IMR-90 (cell line): ENCODE data around the gene NKD1. TPM values are rescaled to one million over a fixed set of nuclear protein-coding genes. Genes with fewer than 3 reads are reported as not detected.

Experiments used
- ATAC-seq: fragments of 200-7000 bp; cut with Tn5 transposase; 2 replicates; pipeline ENCODE4 v1.9.1; 2020; ENCODE audit warnings: low read depth, mild to moderate bottlenecking, moderate library complexity
- BruUV-seq: library from RNA; stranded (reverse); fragments of 400-500 nt; replicated peaks from 2 replicates; lab custom pipeline; 2021; lab: Mats Ljungman, UMichigan
- CTCF ChIA-PET: fragments of 300-600 bp; formaldehyde crosslinking; extraction: SDS; loops from one replicate; lab custom pipeline; 2021; ENCODE audit warnings: antibody characterized with exemption; lab: Yijun Ruan, JAX
- POLR2A ChIA-PET: fragments of 300-600 bp; sonication (Branson Sonifier 250); formaldehyde crosslinking; loops from one replicate; lab custom pipeline; 2022; ENCODE audit warnings: antibody characterized with exemption; ENCODE audit not compliant: unreplicated experiment; lab: Charles Lee
- DNase-seq: peaks from one replicate; pipeline ENCODE4 v3.0.0; 2013
- H2AFZ ChIP-seq: replicated peaks from 2 replicates; pipeline ENCODE3; 2013; ENCODE audit warnings: low read length, mild to moderate bottlenecking; ENCODE audit not compliant: poor library complexity
- H2AK5ac ChIP-seq: 2 replicates; pipeline ENCODE4 v1.6.1; 2013; ENCODE audit warnings: low read depth, low read length, inconsistent platforms
- H2AK9ac ChIP-seq: replicated peaks from 2 replicates; pipeline ENCODE3; 2013; ENCODE audit warnings: mild to moderate bottlenecking, low read depth, low read length, moderate library complexity; ENCODE audit not compliant: poor library complexity
- H2BK120ac ChIP-seq: 2 replicates; pipeline ENCODE4 v1.6.1; 2013; ENCODE audit warnings: low read depth, low read length, inconsistent platforms
- H2BK15ac ChIP-seq: 3 replicates; pipeline ENCODE4 v1.6.1; 2013; ENCODE audit warnings: low read depth, low read length, inconsistent platforms
- H2BK20ac ChIP-seq: 2 replicates; pipeline ENCODE4 v1.6.1; 2013; ENCODE audit warnings: low read depth, mild to moderate bottlenecking, inconsistent platforms, low read length, moderate library complexity
- H2BK5ac ChIP-seq: 2 replicates; pipeline ENCODE4 v1.6.1; 2013; ENCODE audit warnings: mild to moderate bottlenecking, low read depth, low read length, inconsistent platforms; ENCODE audit not compliant: poor library complexity, severe bottlenecking
- H3K14ac ChIP-seq: replicated peaks from 2 replicates; pipeline ENCODE4 v1.6.1; 2013; ENCODE audit warnings: low read depth, low read length, inconsistent platforms
- H3K18ac ChIP-seq: 2 replicates; pipeline ENCODE4 v1.6.1; 2013; ENCODE audit warnings: low read depth, low read length, control low read depth
- H3K23ac ChIP-seq: 2 replicates; pipeline ENCODE4 v1.6.1; 2013; ENCODE audit warnings: low read depth, low read length, inconsistent platforms
- H3K27ac ChIP-seq: 2 replicates; pipeline ENCODE4 v1.5.1; 2013; ENCODE audit warnings: mild to moderate bottlenecking, control low read depth, low read length; ENCODE audit not compliant: insufficient read depth
- H3K27me3 ChIP-seq: 2 replicates; pipeline ENCODE4 v1.6.1; 2013; ENCODE audit warnings: low read length; ENCODE audit not compliant: control insufficient read depth, insufficient read depth
- H3K36me3 ChIP-seq: 2 replicates; pipeline ENCODE4 v1.6.1; 2013; ENCODE audit warnings: low read length, mixed read lengths; ENCODE audit not compliant: control insufficient read depth, insufficient read depth
- H3K4ac ChIP-seq: 2 replicates; pipeline ENCODE4 v1.6.1; 2013; ENCODE audit warnings: low read depth, low read length, inconsistent platforms
- H3K4me1 ChIP-seq: 2 replicates; pipeline ENCODE4 v1.6.1; 2013; ENCODE audit warnings: low read length, mixed read lengths; ENCODE audit not compliant: control insufficient read depth, insufficient read depth
- H3K4me2 ChIP-seq: 2 replicates; pipeline ENCODE4 v1.6.1; 2013; ENCODE audit warnings: low read depth, mild to moderate bottlenecking, control low read depth, low read length, moderate library complexity
- H3K4me3 ChIP-seq: 2 replicates; pipeline ENCODE4 v1.5.1; 2013; ENCODE audit warnings: low read depth, mild to moderate bottlenecking, control low read depth, low read length, moderate library complexity; ENCODE audit not compliant: insufficient read depth
- H3K56ac ChIP-seq: 2 replicates; pipeline ENCODE4 v1.6.1; 2013; ENCODE audit warnings: low read length, inconsistent platforms; ENCODE audit not compliant: insufficient read depth; ENCODE audit errors: extremely low read depth
- H3K79me1 ChIP-seq, 2 experiments: 2 replicates each; pipeline ENCODE4 v1.6.1; 2013; ENCODE audit warnings: low read length in 2 of 2, inconsistent platforms in 1 of 2, low read depth in 1 of 2
- H3K9ac ChIP-seq: 2 replicates; pipeline ENCODE4 v1.6.1; 2013; ENCODE audit warnings: low read depth, low read length, control low read depth
- H3K9me1 ChIP-seq: 2 replicates; pipeline ENCODE4 v1.6.1; 2013; ENCODE audit warnings: low read length, inconsistent platforms; ENCODE audit not compliant: insufficient read depth
- H3K9me3 ChIP-seq: 2 replicates; pipeline ENCODE4 v1.6.1; 2013; ENCODE audit warnings: low read length; ENCODE audit not compliant: control insufficient read depth, insufficient read depth
- H4K20me1 ChIP-seq: 2 replicates; pipeline ENCODE4 v1.6.1; 2013; ENCODE audit warnings: low read length, inconsistent platforms; ENCODE audit not compliant: insufficient read depth
- H4K5ac ChIP-seq: 2 replicates; pipeline ENCODE4 v1.6.1; 2013; ENCODE audit warnings: mild to moderate bottlenecking, low read depth, low read length, control low read depth
- H4K8ac ChIP-seq, 2 experiments: 2 replicates each; pipeline ENCODE4 v1.6.1; 2013; ENCODE audit warnings: low read depth in 2 of 2, low read length in 2 of 2, control low read depth in 1 of 2, inconsistent platforms in 1 of 2
- H4K91ac ChIP-seq: 2 replicates; pipeline ENCODE4 v1.6.1; 2013; ENCODE audit warnings: low read depth, low read length, inconsistent platforms; ENCODE audit not compliant: insufficient read depth
- CEBPB ChIP-seq: IDR thresholded peaks from 2 replicates; pipeline ENCODE4 v1.6.1; 2012; ENCODE audit warnings: low read depth, low read length, improper control_type of control experiment
- ELK1 ChIP-seq: fragments of 150-350 bp; IDR thresholded peaks from 2 replicates; pipeline ENCODE4 v1.6.1; 2016; ENCODE audit warnings: low read depth, mild to moderate bottlenecking, low read length, moderate library complexity, borderline replicate concordance
- MXI1 ChIP-seq: IDR thresholded peaks from 2 replicates; pipeline ENCODE4 v1.6.1; 2012; ENCODE audit warnings: low read depth, mild to moderate bottlenecking, low read length, moderate library complexity, borderline replicate concordance
- WGBS, 2 experiments: methylation state at CpG; one replicate each; pipeline versions ENCODE4 v1.1.5 to v1.1.7; 2013; ENCODE audit warnings: missing lambda C conversion rate in 2 of 2; ENCODE audit not compliant: insufficient read length in 1 of 2; ENCODE audit errors: extremely low coverage in 2 of 2; 5-methylcytosine and 5-hydroxymethylcytosine counted together
- dilution Hi-C: fragments of 300-500 bp; cut with HindIII; formaldehyde crosslinking; loops from one replicate; pipeline ENCODE4 v1.14.3; 2018; ENCODE audit warnings: low sequenced_read_pairs; ENCODE audit not compliant: unreplicated experiment
- in situ Hi-C: fragments of 300-500 bp; cut with MboI; formaldehyde crosslinking; loops from 3 replicates; pipeline ENCODE4 v1.14.3; 2019; ENCODE audit warnings: low sequenced_read_pairs, inconsistent platforms, mixed read lengths
- intact Hi-C: fragments of 100-400 bp; cut with micrococcal nuclease; formaldehyde crosslinking; loops from 2 replicates; pipeline ENCODE4 v1.10.0; 2022
- polyA plus RNA-seq, 3 experiments: library from polyadenylated mRNA; depleted of rRNA; stranded (reverse); fragments of >200 nt; gene quantifications; 2 replicates each; pipeline ENCODE4 v1.2.3, GENCODE V29; 2012; ENCODE audit warnings: low replicate concordance in 1 of 3
- total RNA-seq: library from RNA; depleted of rRNA; stranded (reverse); fragments of >200 nt; gene quantifications from 2 replicates; pipeline ENCODE4 v1.2.3, GENCODE V29; 2012

The NKD1 gene
- total and polyA plus RNA-seq, 2 of the 4 experiments (the other 2 are of a cell fraction), result not detected

GRCh38 chr16:50573947-50574744 is 25.9 kb downstream of the NKD1 start:
- Histone ChIP-seq H3K27me3 (peaks cover 2% of the 10 kb centered on the region; the same call in 1 of the 2 replicates), H3K36me3 (no peaks in the 10 kb centered on the region), H4K91ac (no peak overlapping the region), H3K56ac (no peak overlapping the region), H3K18ac (no peak overlapping the region), H2AK5ac (no peak overlapping the region), H2BK5ac (no peak overlapping the region), H2BK15ac (no peak overlapping the region), H2BK120ac (no peak overlapping the region), H2AK9ac (no peak overlapping the region), H3K27ac (no peak overlapping the region), H4K8ac (no peak overlapping the region), H3K4me2 (no peak overlapping the region), H3K14ac (no peak overlapping the region), H4K5ac (no peak overlapping the region), H4K20me1 (no peaks in the 10 kb centered on the region), H3K4me1 (no peaks in the 10 kb centered on the region), H2BK20ac (no peak overlapping the region), H3K4me3 (no peak overlapping the region), H3K4ac (no peak overlapping the region), H3K9me1 (no peaks in the 10 kb centered on the region), H3K23ac (no peak overlapping the region), H3K9ac (no peak overlapping the region), H2AFZ (peak overlapping the region; percentile 5), H3K9me3 (no peaks in the 10 kb centered on the region), H3K79me1 (no peaks in the 10 kb centered on the region)
- ATAC-seq (no peak), DNase-seq (no peak)
- WGBS, 2 experiments, result 15% methylated on average over 4 of the region's 14 CpGs; no CpG with 5 or more reads in 1 of the 2 experiments
- in situ Hi-C loops (no loop called here), dilution Hi-C loops (no loop called here), intact Hi-C loops (no loop called here)
- BruUV-seq, result no TSS peak
- POLR2A ChIA-PET, result interaction anchor here (0.6 kb wide), 1 partner anchor 169 kb away, joined by 23 read pairs; no protein-coding TSS in a partner anchor
- no peak for TF ChIP-seq ELK1
- TF ChIP-seq CEBPB, result no peak
- TF ChIP-seq MXI1, result no peak
- CTCF ChIA-PET, result interaction anchor here (0.7 kb wide), 1 partner anchor 103 kb away, joined by 3 read pairs; no protein-coding TSS in a partner anchor
